SW 1271 (cell line): Measurements from ENCODE around the gene POTEF.
"Not testable (repeated sequence)": the region's sequence is repeated elsewhere in the genome, so short reads cannot be mapped to it uniquely, and the experiment has no call there.

Experiments
- DNase-seq, 2 experiments: peaks; one replicate each; lab custom pipeline; 2025; lab: John Stamatoyannopoulos, UW

The POTEF gene

GRCh38 chr2:130152816-130153595, 24.0 kb upstream of the POTEF start:
- DNase-seq: no peak

- not testable (repeated sequence) for DNase-seq
These were observed 23.3 kb upstream of the POTEF start for GRCh38 chr2:130152136-130152815.

- not testable (repeated sequence) for DNase-seq
These were observed 22.1 kb upstream of the POTEF start for GRCh38 chr2:130151145-130151512.

- no peak for DNase-seq
These were observed 21.4 kb upstream of the POTEF start for GRCh38 chr2:130150181-130151144.

GRCh38 chr2:130148515-130148914, 19.5 kb upstream of the POTEF start:
- DNase-seq: not testable (repeated sequence)

- DNase-seq: not testable (repeated sequence)
These were observed 16.0 kb upstream of the POTEF start, which contains the start of gene CCDC74B for GRCh38 chr2:130145006-130145414. Gene CCDC74B, minus strand, starts transcription at chr2:130145112. Its CDS starts 116 bp downstream, at chr2:130144996.

GRCh38 chr2:130143266-130144039, 14.4 kb upstream of the POTEF start:
- DNase-seq: not testable (repeated sequence)

- not testable (repeated sequence) for DNase-seq
These were observed 13.6 kb upstream of the POTEF start for GRCh38 chr2:130142396-130143265.

GRCh38 chr2:130141645-130142370, 12.8 kb upstream of the POTEF start:
- not testable (repeated sequence) for DNase-seq

GRCh38 chr2:130141002-130141401, 12.0 kb upstream of the POTEF start:
- DNase-seq: not testable (repeated sequence)

GRCh38 chr2:130140516-130140915, 11.5 kb upstream of the POTEF start:
- not testable (repeated sequence) for DNase-seq

- not testable (repeated sequence) for DNase-seq
These were observed 10.6 kb upstream of the POTEF start for GRCh38 chr2:130139331-130140280.

- DNase-seq: not testable (repeated sequence)
These were observed 9.8 kb upstream of the POTEF start for GRCh38 chr2:130138841-130139251.

- not testable (repeated sequence) for DNase-seq
These were observed 9.3 kb upstream of the POTEF start for GRCh38 chr2:130138326-130138725.

- not testable (repeated sequence) for DNase-seq
These were observed 8.1 kb upstream of the POTEF start for GRCh38 chr2:130137118-130137517.

- DNase-seq: not testable (repeated sequence)
These were observed 7.5 kb upstream of the POTEF start for GRCh38 chr2:130136546-130136945.

GRCh38 chr2:130135692-130136541, 6.9 kb upstream of the POTEF start:
- no peak for DNase-seq
